ENCODE data around the gene B3GAT3.
"Not testable (repeated sequence)": the region's sequence is repeated elsewhere in the genome, so short reads cannot be mapped to it uniquely, and the experiment has no call there.

B3GAT3 gene

DNA sequence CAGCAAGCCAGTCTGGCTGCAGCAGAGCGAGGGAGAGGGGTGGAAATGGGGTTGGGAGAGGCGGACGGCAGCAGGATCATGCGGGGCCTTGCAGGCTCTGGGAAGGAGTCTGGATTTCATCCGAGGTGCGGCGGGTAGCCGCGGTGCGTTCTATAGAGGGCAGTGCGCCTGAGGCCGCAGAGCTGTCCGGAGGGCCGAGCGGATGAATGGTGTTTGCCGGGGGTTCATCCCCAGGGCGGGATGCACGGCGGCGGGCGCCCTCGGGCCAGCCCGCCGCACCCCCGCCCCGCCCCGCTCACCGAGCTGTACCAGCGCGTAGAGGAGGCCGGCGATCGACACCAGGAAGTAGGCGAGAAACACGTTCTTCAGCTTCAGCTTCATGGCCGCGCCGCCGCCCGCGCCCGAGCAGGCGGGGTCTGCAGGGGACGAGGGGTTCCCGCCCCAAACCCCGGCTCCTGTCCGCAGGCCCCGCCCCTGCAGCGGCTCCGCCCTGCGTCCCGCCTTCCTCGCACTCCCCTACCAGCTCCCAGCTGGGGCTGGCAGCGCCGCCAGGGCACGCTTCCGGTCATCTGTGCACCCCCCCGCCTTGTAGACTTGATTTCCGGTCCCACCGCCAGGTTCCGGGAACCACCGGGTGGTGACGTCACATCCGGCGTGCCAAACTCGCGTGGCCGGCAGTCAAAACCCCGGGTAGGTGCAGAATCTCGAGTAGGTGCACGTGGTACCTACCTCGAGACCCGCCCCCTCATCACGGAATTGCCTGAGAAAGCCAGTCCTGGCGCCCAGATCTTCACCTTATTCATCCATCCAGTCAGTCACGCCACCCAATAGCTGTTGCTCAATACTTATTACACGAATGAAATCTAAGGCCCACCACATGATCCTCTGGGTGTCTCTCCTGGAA, at the start of gene B3GAT3:
TSS of gene B3GAT3 (minus strand) at position 420 of the 904 bp plus-strand sequence. CDS start at position 381, 39 bp downstream.
- FAIRE-seq, result peak; percentile 61

- no peak for FAIRE-seq
Observed at GRCh38 chr11:62671236-62671607, 49.4 kb upstream of the B3GAT3 start.

- no peak for FAIRE-seq
Observed at GRCh38 chr11:62669420-62670161, 47.8 kb upstream of the B3GAT3 start.

DNA sequence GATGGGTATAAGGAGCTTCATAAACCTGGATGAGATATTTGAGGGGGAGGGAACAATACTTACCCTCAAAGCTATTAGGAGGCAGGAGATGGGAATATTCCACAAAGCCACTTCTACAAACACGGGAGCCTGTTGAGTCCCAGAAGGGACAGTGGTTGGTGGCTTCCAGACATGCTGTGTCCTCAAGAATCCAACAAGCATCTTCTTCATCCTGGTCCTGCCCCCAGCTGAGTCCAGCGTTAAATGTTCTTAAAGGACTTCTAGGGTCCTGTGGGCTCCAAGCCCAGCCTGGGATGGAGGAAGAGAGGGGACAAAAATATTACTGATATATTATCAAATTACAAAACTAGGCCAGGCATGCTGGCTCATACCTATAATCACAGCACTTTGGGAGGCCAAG, 45.7 kb upstream of the B3GAT3 start:
- no peak for FAIRE-seq

DNA sequence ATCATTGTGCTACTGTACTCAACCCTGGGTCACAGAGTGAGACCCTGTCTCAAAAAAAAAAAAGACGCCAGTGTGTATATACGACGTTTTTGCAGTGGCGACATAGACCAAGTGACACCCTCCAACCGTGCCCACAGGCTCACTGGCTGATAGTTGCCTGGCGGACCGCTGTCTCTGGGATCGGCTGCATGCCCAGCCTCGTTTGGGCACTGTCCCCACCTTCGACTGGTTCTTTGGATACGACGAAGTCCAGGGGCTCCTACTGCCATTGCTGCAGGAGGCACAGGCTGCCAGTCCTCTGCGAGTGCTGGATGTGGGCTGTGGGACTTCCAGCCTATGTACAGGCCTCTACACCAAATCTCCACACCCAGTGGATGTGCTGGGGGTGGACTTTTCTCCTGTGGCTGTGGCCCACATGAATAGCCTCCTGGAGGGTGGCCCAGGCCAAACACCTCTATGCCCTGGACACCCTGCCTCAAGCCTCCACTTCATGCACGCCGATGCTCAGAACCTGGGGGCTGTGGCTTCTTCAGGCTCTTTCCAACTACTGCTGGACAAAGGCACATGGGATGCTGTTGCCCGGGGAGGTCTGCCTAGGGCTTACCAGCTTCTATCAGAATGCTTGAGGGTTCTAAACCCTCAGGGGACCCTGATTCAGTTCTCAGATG, 44.6 kb upstream of the B3GAT3 start:
- FAIRE-seq, result no peak

- no peak for FAIRE-seq
Observed at GRCh38 chr11:62665599-62666258, 43.9 kb upstream of the B3GAT3 start.

- FAIRE-seq, result no peak
Observed at GRCh38 chr11:62665075-62665598, 43.4 kb upstream of the B3GAT3 start, which contains the start of the genes C11orf98 and CSKMT. Gene C11orf98, minus strand, starts transcription at chr11:62665210. Its CDS starts 41 bp downstream, at chr11:62665169. Gene CSKMT, plus strand, starts transcription at chr11:62665312. Its CDS starts 568 bp downstream, at chr11:62665880.

GRCh38 chr11:62664405-62665074, 42.8 kb upstream of the B3GAT3 start:
- FAIRE-seq, result no peak

GRCh38 chr11:62656796-62657429, 35.1 kb upstream of the B3GAT3 start:
- no peak for FAIRE-seq

- no peak for FAIRE-seq
Observed at GRCh38 chr11:62654297-62654696, 32.5 kb upstream of the B3GAT3 start.

GRCh38 chr11:62652161-62653006, 30.6 kb upstream of the B3GAT3 start:
- FAIRE-seq, result no peak

GRCh38 chr11:62650283-62650682, 28.5 kb upstream of the B3GAT3 start:
- FAIRE-seq, result not testable (repeated sequence)

DNA sequence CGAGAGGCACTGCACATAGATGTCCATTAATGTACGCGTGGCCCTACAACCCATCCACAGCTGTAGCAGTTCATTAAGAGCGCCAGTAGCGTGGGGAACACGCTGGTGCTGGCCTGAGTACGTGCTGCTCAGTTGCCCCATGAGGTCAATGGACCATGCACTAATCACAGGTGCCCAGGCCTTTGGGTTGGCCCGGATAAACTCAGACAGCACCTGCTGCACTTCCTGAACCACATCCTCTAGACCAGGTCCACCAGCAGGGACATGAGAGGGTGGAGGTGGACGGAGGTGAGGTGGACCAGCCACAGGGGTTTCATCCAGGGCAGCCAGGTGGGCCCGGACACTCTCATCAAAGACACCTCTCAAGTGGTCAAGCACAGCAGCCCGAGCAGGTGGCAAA, 27.7 kb upstream of the B3GAT3 start:
- FAIRE-seq, result no peak

DNA sequence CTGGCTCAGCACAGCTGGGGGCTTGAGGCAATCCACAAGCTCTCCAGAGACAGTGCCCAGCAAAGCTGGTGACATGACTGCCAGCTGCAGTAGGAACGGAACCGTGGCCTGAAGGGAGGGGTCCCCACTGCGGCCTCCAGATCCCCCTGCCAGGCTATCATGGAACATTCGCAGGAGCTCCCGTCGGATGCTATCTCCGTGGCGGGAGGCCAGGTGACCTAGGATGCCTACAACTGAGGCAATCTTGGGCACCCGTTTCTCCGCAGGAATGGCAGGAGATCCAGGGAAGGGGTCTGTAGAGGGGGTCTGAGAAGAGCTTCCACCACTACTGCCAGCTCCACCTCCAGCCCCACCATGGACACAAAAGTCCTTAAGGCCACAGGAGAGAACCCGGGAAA, 27.2 kb upstream of the B3GAT3 start:
- FAIRE-seq, result no peak

DNA sequence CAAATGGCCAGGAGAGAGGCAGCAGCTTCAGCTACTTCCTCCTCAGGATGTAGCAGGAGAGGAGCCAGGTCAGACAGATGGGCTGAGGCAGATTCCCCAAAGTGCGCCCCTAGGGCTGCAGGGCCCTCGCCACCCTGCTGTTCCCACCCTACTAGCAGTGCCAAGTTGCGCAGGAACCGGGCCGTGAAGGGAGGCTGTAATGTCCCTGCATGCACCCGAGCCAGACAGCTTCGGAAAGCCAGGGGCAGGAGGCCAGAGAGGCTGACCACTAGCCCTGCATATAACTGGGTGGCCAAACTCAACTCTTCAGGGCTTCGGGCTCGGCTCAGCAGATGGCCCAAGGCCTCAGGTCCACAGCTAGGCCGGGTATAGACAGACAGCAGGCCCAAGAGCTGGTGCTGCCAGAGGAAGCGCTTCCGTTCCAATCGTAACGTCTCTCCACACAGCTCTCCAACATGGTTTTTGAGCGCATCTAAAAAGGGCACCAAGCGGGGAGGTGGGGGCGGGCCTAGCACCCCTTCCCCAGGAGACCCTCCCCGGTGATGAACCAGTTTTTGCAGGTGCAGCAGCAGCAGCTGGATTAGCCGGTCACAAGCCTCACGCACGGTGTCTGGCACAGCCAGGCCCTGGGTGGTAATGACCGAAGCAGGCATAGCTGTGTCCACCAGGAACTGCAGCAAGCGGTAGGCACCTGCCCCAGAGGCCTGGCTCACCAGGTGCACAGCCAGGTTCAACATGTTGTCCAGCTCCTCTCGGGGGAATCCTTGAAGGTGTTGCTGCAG, 26.6 kb upstream of the B3GAT3 start:
- no peak for FAIRE-seq

- FAIRE-seq, result no peak
Observed at GRCh38 chr11:62647609-62648005, 25.8 kb upstream of the B3GAT3 start.

DNA sequence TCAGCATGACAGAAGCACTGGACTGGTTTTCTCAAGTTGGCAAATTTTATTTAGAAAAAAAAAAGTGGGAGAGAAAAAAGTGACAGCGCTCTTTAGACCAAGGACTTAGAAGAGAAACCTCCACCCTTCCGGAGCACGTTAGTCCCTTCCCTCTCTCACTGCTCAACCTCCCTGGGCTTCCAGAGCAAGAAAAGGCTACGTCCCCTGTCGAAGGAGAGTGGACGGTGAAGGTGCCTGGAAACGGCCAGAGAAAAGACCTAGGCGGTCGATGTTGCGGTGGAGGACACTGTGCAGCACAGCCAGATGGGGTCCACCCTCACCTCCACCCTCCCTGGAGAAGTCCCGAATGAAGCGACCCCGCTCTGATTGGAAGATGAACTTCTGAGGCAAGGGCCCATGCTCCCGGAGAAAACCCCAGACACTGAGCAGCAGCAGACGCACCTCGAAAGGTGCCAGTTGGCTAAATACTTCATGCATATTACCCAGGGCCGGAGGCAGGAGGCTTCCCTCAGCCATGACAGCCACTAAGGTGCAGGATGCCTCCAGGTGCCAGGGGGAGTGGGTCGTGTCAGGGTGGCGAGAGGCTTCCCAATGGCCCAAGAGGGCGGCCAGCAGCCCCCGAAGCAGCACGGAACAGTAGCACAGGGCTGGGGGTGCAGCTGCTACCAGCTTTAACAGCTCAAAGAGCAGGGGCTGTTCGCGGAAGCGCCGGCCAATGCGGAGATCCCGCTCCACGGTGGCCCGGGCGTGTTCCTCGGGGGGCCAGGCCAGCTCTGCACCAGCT, 25.2 kb upstream of the B3GAT3 start:
- FAIRE-seq, result no peak

- peak; percentile 55 for FAIRE-seq
Observed at GRCh38 chr11:62645946-62646824, 24.4 kb upstream of the B3GAT3 start, which contains the start of gene GANAB. Gene GANAB, minus strand, starts transcription at chr11:62646613. Its CDS starts 14 bp downstream, at chr11:62646599.
